Stomach (tissue), 9 donors: ENCODE measurements around the gene BUD13. TPM values are rescaled to one million over a fixed set of nuclear protein-coding genes. Genes with fewer than 3 reads are reported as not detected.

Experiments used
- DNase-seq, 2 donors: peaks; one replicate each; pipeline versions ENCODE4 v3.0.0 to v3.0.0-alpha.2; 2013 to 2019
- H3K27ac ChIP-seq, 5 donors: fragments of 200-600 bp in 4 of 5; sonication (generic) in 4 of 5; one replicate each; pipeline ENCODE4 v1.5.1; 2013 to 2019; ENCODE audit warnings: mild to moderate bottlenecking in 1 of 5, moderate library complexity in 1 of 5
- H3K27me3 ChIP-seq, 3 donors: fragments of 200-600 bp; sonication (generic); one replicate each; pipeline ENCODE4 v1.5.1; 2017 to 2019; ENCODE audit warnings: mixed run types in 1 of 3
- H3K36me3 ChIP-seq, 4 donors: fragments of 200-600 bp; sonication (generic); 1 replicate in 3 of 4; 2 replicates in 1 of 4; pipeline ENCODE4 v1.5.1; 2016 to 2019
- H3K4me1 ChIP-seq, 4 donors: fragments of 200-600 bp; sonication (generic); one replicate each; pipeline ENCODE4 v1.5.1; 2016 to 2019
- H3K4me3 ChIP-seq, 4 donors: fragments of 200-600 bp; sonication (generic) in 3 of 4; one replicate each; pipeline ENCODE4 v1.5.1; 2016 to 2019; ENCODE audit warnings: mild to moderate bottlenecking in 1 of 4
- H3K9me3 ChIP-seq, 4 donors: fragments of 200-600 bp; sonication (generic); one replicate each; pipeline ENCODE4 v1.5.1; 2016 to 2019
- EP300 ChIP-seq: sonication (generic); formaldehyde crosslinking; IDR thresholded peaks from one replicate; pipeline ENCODE4 v1.6.1; 2017; ENCODE audit warnings: antibody characterized with exemption
- POLR2A ChIP-seq, 4 donors: fragments of 450-650 bp; IDR thresholded peaks; one replicate each; pipeline ENCODE4 v1.6.1; 2016; ENCODE audit warnings: antibody characterized with exemption in 4 of 4, control low read depth in 2 of 4, mild to moderate bottlenecking in 1 of 4, moderate library complexity in 1 of 4
- POLR2AphosphoS5 ChIP-seq, 3 donors: sonication (generic); formaldehyde crosslinking; IDR thresholded peaks; one replicate each; pipeline ENCODE4 v1.6.1; 2016; ENCODE audit warnings: antibody characterized with exemption in 3 of 3
- WGBS, 5 donors: extraction: QIAGEN DNeasy Blood & Tissue Kit in 3 of 5; methylation state at CpG; one replicate each; pipeline versions ENCODE4 v1.1.5 to v1.1.7; 2013 to 2018; 5-methylcytosine and 5-hydroxymethylcytosine counted together
- intact Hi-C: fragments of 100-400 bp; cut with DNase I; formaldehyde crosslinking; loops from one replicate; pipeline ENCODE4 v1.15.1; 2023; ENCODE audit warnings: low total_unique reads
- polyA plus RNA-seq, 3 donors: library from polyadenylated mRNA; stranded (reverse); fragments of 200-250 nt; gene quantifications; one replicate each; pipeline ENCODE4 v1.2.3, GENCODE V29; 2013
- total RNA-seq, 5 donors: library from RNA; depleted of rRNA; stranded (reverse); fragments of >200 nt; gene quantifications; one replicate each; pipeline versions ENCODE4 v1.1.0 to v1.2.3, GENCODE V29; 2014 to 2016
- TF ChIP-seq, protein P1 (sequence below), 7 experiments: fragments of 450-650 bp in 4 of 7; fragments of 200-600 bp in 3 of 7; sonication (generic) in 3 of 7; IDR thresholded peaks; one replicate each; pipeline ENCODE4 v1.5.1; 2016 to 2019; ENCODE audit warnings: antibody characterized with exemption in 7 of 7, control low read depth in 2 of 7, mild to moderate bottlenecking in 1 of 7
- donor health status: healthy with polysubstance abuse.
- donor health status: Bipolar disorder and iron deficiency.
- donor health status: healthy.

Gene BUD13
- total and polyA plus RNA-seq, 8 donors = 4.1 to 21.7 (median 15.8) TPM

DNA sequence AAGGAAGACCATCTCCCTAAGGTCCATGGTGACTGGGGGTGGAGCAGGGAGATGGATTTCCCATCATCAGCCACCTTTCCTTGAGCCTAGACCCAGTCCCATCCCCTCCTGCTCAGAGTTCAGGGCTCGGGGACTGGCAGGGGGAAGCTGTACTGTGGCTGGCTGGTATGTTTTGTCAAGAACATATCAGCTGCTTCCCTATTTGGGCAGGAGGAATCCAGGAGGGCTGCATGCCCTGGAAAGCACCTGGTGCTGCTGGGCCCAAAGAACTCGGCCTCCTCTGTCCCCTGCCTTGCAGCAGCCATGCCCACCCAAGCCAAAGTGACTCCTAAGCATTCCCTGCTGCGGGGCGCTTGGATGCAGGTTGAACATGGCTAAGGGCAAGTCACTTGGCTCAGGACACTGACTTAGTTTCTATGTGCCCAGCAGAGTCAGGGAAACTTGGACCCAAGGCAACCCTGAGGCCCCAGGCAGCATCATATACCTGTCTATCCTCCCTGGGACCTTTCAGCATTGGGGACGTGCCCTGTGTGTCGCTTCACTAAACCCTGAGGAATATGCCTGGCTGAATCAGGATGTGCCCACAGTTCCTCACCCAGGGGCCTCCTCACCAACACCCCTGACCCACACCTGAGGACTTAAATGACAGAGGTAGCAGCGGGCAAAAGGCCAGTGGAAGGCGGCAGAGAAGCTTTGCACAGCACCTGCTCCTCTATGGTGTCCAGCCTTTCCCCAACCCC, 43.1 kb downstream of the BUD13 start:
- no peaks in the 10 kb centered on the region for H3K9me3 ChIP-seq

DNA sequence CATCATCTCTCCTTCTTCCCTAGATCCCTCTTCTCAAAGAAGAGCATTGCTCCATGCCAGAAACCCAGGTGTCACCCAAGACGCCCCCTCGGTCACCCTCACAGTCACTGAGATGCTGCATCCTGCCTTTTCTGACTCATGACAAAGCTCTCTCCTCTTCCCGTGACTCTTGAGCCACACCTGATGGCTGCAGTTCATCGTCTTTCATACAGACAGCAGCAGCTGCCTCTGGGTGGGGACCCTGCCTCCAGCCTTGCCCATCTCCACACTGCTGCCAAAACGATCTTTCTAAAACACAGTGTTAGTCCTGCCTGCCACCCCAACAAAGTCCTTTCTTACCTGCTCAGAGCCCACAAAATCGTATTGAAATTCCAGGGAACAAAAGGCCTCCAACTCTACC, 44.8 kb downstream of the BUD13 start:
- no peaks in the 10 kb centered on the region for H3K9me3 ChIP-seq
- no peak for TF ChIP-seq POLR2A (IDR thresholded peaks at IDR 0.05)
- no peak for TF ChIP-seq POLR2AphosphoS5 (IDR thresholded peaks at IDR 0.05)
- TF ChIP-seq, protein P1, sequence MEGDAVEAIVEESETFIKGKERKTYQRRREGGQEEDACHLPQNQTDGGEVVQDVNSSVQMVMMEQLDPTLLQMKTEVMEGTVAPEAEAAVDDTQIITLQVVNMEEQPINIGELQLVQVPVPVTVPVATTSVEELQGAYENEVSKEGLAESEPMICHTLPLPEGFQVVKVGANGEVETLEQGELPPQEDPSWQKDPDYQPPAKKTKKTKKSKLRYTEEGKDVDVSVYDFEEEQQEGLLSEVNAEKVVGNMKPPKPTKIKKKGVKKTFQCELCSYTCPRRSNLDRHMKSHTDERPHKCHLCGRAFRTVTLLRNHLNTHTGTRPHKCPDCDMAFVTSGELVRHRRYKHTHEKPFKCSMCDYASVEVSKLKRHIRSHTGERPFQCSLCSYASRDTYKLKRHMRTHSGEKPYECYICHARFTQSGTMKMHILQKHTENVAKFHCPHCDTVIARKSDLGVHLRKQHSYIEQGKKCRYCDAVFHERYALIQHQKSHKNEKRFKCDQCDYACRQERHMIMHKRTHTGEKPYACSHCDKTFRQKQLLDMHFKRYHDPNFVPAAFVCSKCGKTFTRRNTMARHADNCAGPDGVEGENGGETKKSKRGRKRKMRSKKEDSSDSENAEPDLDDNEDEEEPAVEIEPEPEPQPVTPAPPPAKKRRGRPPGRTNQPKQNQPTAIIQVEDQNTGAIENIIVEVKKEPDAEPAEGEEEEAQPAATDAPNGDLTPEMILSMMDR (IDR thresholded peaks at IDR 0.05) = no peak
- no peak for TF ChIP-seq EP300
- H3K36me3 ChIP-seq = no peaks in the 10 kb centered on the region
- intact Hi-C loops = no loop called here
- H3K4me1 ChIP-seq = peaks cover 5 to 22% (median 16%) of the 10 kb centered on the region in 4 donors
- no peak overlapping the region for H3K27ac ChIP-seq
- no peak overlapping the region for H3K4me3 ChIP-seq
- H3K27me3 ChIP-seq = peaks cover 0 to 68% (median 7%) of the 10 kb centered on the region in 3 donors
- no peak for DNase-seq
- WGBS, 5 donors = 73 to 80% (median 75%) methylated on average over 6 of the region's 6 CpGs

More for the DNA sequence above, 43.1 kb downstream of the BUD13 start:
- H3K36me3 ChIP-seq = no peaks in the 10 kb centered on the region
- no peak for TF ChIP-seq EP300
- intact Hi-C loops = no loop called here
- WGBS, 5 donors = 74 to 97% (median 92%) methylated on average over 6 to 8 of the region's 8 CpGs
- H3K27ac ChIP-seq = no peak overlapping the region
- peaks cover 0 to 62% (median 7%) of the 10 kb centered on the region in 3 donors for H3K27me3 ChIP-seq
- H3K4me1 ChIP-seq = peaks cover 5 to 22% (median 16%) of the 10 kb centered on the region in 4 donors
- no peak overlapping the region for H3K4me3 ChIP-seq
- no peak for DNase-seq

- Histone ChIP-seq H3K9me3 (no peaks in the 10 kb centered on the region), H3K36me3 (no peaks in the 10 kb centered on the region), H3K4me1 (peaks cover under 1 to 7% (median 6%) of the 10 kb centered on the region in 4 donors), H3K4me3 (no peak overlapping the region), H3K27me3 (peaks cover 0 to 70% (median 0%) of the 10 kb centered on the region in 3 donors), H3K27ac (no peak overlapping the region)
- intact Hi-C loops = no loop called here
- DNase-seq = no peak
- WGBS, 5 donors = 56 to 73% (median 65%) methylated on average over 19 of the region's 19 CpGs
- TF ChIP-seq, protein P1 (IDR thresholded peaks at IDR 0.05) = no peak
- TF ChIP-seq EP300 (no peak), POLR2A (IDR thresholded peaks at IDR 0.05) (no peak), POLR2AphosphoS5 (IDR thresholded peaks at IDR 0.05) (no peak)
Observed at GRCh38 chr11:116725434-116726221, 47.2 kb downstream of the BUD13 start.

DNA sequence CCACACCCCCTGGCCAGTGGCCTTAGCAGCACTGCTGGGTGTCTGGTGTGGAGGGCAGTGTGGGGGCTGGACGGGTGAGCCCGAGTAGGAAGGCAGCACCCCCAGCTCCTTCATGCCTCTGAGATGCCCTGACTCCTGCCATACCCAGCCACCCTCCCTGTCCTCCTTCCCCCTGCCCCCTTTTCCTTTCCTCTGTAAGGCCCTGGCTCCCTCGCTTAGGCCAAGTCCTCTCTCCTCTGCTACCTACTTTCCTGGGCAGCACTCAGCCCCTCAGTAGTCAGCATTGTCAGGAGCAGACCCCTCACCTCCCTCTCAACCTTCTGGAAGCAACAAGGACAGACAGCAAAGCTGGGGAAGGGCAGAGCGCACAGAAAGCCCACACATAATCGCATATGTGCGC, 48.0 kb downstream of the BUD13 start:
- WGBS, 5 donors = 78 to 86% (median 82%) methylated on average over 6 of the region's 6 CpGs
- intact Hi-C loops = no loop called here

More for the DNA sequence above, 48.0 kb downstream of the BUD13 start:
- Histone ChIP-seq H3K27me3 (peaks cover 0 to 70% (median 0%) of the 10 kb centered on the region in 3 donors), H3K4me1 (no peaks in the 10 kb centered on the region), H3K27ac (no peak overlapping the region), H3K4me3 (no peak overlapping the region), H3K9me3 (no peaks in the 10 kb centered on the region), H3K36me3 (no peaks in the 10 kb centered on the region)
- no peak for TF ChIP-seq POLR2A (IDR thresholded peaks at IDR 0.05)
- no peak for TF ChIP-seq POLR2AphosphoS5 (IDR thresholded peaks at IDR 0.05)
- TF ChIP-seq, protein P1 (IDR thresholded peaks at IDR 0.05) = no peak
- no peak for TF ChIP-seq EP300
- no peak for DNase-seq
